Brain microvascular endothelial cell (primary cell): ENCODE measurements around the gene VPS41.

Source experiments
- DNase-seq: peaks from one replicate; pipeline ENCODE4 v3.0.0-alpha.2; 2020
- H3K27ac ChIP-seq: fragments of 250-450 bp; sonication (Bioruptor Pico); 2 replicates; pipeline ENCODE4 v1.5.1; 2020; ENCODE audit warnings: mild to moderate bottlenecking, moderate library complexity
- H3K27me3 ChIP-seq: fragments of 250-450 bp; sonication (Bioruptor Pico); replicated peaks from 2 replicates; pipeline ENCODE4 v1.5.1; 2020; ENCODE audit warnings: mild to moderate bottlenecking
- H3K36me3 ChIP-seq: fragments of 250-450 bp; sonication (Bioruptor Pico); replicated peaks from 2 replicates; pipeline ENCODE4 v1.5.1; 2020; ENCODE audit warnings: mild to moderate bottlenecking
- H3K4me3 ChIP-seq: 2 replicates; pipeline ENCODE4 v1.5.1; 2011; ENCODE audit warnings: low read depth, mild to moderate bottlenecking, control low read depth, low read length, moderate library complexity
- CTCF ChIP-seq: IDR thresholded peaks from 2 replicates; pipeline ENCODE4 v1.5.1; 2011; ENCODE audit warnings: low read depth, mild to moderate bottlenecking, moderate library complexity, low read length, control low read depth, inconsistent platforms; ENCODE audit errors: missing control alignments
- in situ Hi-C: cut with HindIII; loops from 2 replicates; pipeline ENCODE4 v1.10.0; 2017; ENCODE audit warnings: low sequenced_read_pairs, low pct_ligation_motif_present

VPS41 gene

GRCh38 chr7:38686888-38687287, 222.1 kb downstream of the VPS41 start:
- DNase-seq = no peak
- in situ Hi-C loops = no loop called here
- H3K36me3 ChIP-seq = no peaks in the 10 kb centered on the region
- no peaks in the 10 kb centered on the region for H3K27me3 ChIP-seq
- no peak overlapping the region for H3K4me3 ChIP-seq
- H3K27ac ChIP-seq = no peak overlapping the region
- TF ChIP-seq CTCF = no peak

- H3K36me3 ChIP-seq = no peaks in the 10 kb centered on the region
- in situ Hi-C loops = no loop called here
Observed at GRCh38 chr7:38685851-38686250, 223.1 kb downstream of the VPS41 start.

GRCh38 chr7:38682606-38683005, 226.4 kb downstream of the VPS41 start:
- DNase-seq = no peak
- H3K4me3 ChIP-seq = no peak overlapping the region
- H3K36me3 ChIP-seq = no peaks in the 10 kb centered on the region
- TF ChIP-seq CTCF = no peak
- no peak overlapping the region for H3K27ac ChIP-seq
- no peaks in the 10 kb centered on the region for H3K27me3 ChIP-seq
- in situ Hi-C loops = no loop called here

More at GRCh38 chr7:38685851-38686250, 223.1 kb downstream of the VPS41 start:
- no peak for DNase-seq
- H3K27ac ChIP-seq = no peak overlapping the region
- no peak overlapping the region for H3K4me3 ChIP-seq
- no peak for TF ChIP-seq CTCF
- no peaks in the 10 kb centered on the region for H3K27me3 ChIP-seq

- in situ Hi-C loops = no loop called here
- Histone ChIP-seq H3K27me3 (no peaks in the 10 kb centered on the region), H3K4me3 (no peak overlapping the region), H3K36me3 (no peaks in the 10 kb centered on the region), H3K27ac (no peak overlapping the region)
- TF ChIP-seq CTCF = no peak
- no peak for DNase-seq
Observed at GRCh38 chr7:38681882-38682281, 227.1 kb downstream of the VPS41 start.

- in situ Hi-C loops = no loop called here
- Histone ChIP-seq H3K27me3 (no peaks in the 10 kb centered on the region), H3K36me3 (no peaks in the 10 kb centered on the region), H3K27ac (no peak overlapping the region), H3K4me3 (no peak overlapping the region)
- TF ChIP-seq CTCF = no peak
- peak; percentile 16 for DNase-seq
Observed at GRCh38 chr7:38679419-38679818, 229.6 kb downstream of the VPS41 start.

- no peak overlapping the region for H3K27ac ChIP-seq
- in situ Hi-C loops = no loop called here
- no peaks in the 10 kb centered on the region for H3K27me3 ChIP-seq
- no peak overlapping the region for H3K4me3 ChIP-seq
- TF ChIP-seq CTCF = no peak
- no peak for DNase-seq
- H3K36me3 ChIP-seq = no peaks in the 10 kb centered on the region
Observed at GRCh38 chr7:38678698-38679054, 230.3 kb downstream of the VPS41 start.
